Measurements from ENCODE around the gene NAV3.
A peak's percentile ranks its signal among the peaks of the same experiment; 100 is the strongest.

NAV3 gene

GRCh38 chr12:77847680-77848431 lies 17.2 kb downstream of the NAV3 start:
- DNase-seq, result no peak

GRCh38 chr12:77850129-77850528 lies 19.4 kb downstream of the NAV3 start:
- DNase-seq, result no peak

GRCh38 chr12:77850698-77851097 lies 20.0 kb downstream of the NAV3 start:
- DNase-seq, result no peak

- DNase-seq, result no peak
Measured at GRCh38 chr12:77855548-77855947, 24.9 kb downstream of the NAV3 start.

- no peak for DNase-seq
Measured at GRCh38 chr12:77861317-77861716, 30.6 kb downstream of the NAV3 start.

GRCh38 chr12:77865178-77865577 lies 34.5 kb downstream of the NAV3 start:
- DNase-seq, result no peak

GRCh38 chr12:77878901-77879300 lies 48.2 kb downstream of the NAV3 start:
- DNase-seq, result no peak

- DNase-seq, result no peak
Measured at GRCh38 chr12:77882709-77883108, 52.0 kb downstream of the NAV3 start.

- no peak for DNase-seq
Measured at GRCh38 chr12:77888611-77889010, 57.9 kb downstream of the NAV3 start.

- no peak for DNase-seq
Measured at GRCh38 chr12:77891518-77892147, 60.9 kb downstream of the NAV3 start.

GRCh38 chr12:77893918-77894317 lies 63.2 kb downstream of the NAV3 start:
- no peak for DNase-seq

- no peak for DNase-seq
Measured at GRCh38 chr12:77894556-77894955, 63.9 kb downstream of the NAV3 start.

GRCh38 chr12:77895699-77896098 lies 65.0 kb downstream of the NAV3 start:
- no peak for DNase-seq

GRCh38 chr12:77907936-77908335 lies 77.2 kb downstream of the NAV3 start:
- DNase-seq, result no peak

- DNase-seq, result no peak
Measured at GRCh38 chr12:77914081-77914488, 83.4 kb downstream of the NAV3 start.

- no peak for DNase-seq
Measured at GRCh38 chr12:77915071-77915600, 84.4 kb downstream of the NAV3 start.

- no peak for DNase-seq
Measured at GRCh38 chr12:77916276-77916675, 85.6 kb downstream of the NAV3 start.

GRCh38 chr12:77918046-77918445 lies 87.4 kb downstream of the NAV3 start:
- DNase-seq, result no peak

GRCh38 chr12:77919450-77919849 lies 88.8 kb downstream of the NAV3 start:
- no peak for DNase-seq

GRCh38 chr12:77923882-77924281 lies 93.2 kb downstream of the NAV3 start:
- DNase-seq, result no peak

- no peak for DNase-seq
Measured at GRCh38 chr12:77924703-77925102, 94.0 kb downstream of the NAV3 start.

- DNase-seq, result peak in 1 of 2 donors; percentile 0
Measured at GRCh38 chr12:77925536-77926108, 94.9 kb downstream of the NAV3 start.

- no peak for DNase-seq
Measured at GRCh38 chr12:77928078-77928477, 97.4 kb downstream of the NAV3 start.

GRCh38 chr12:77932216-77932615 lies 101.5 kb downstream of the NAV3 start:
- no peak for DNase-seq
